ENCODE results near the gene RNF10.
"Not testable (repeated sequence)": the region's sequence is repeated elsewhere in the genome, so short reads cannot be mapped to it uniquely, and the experiment has no call there.

Gene RNF10

DNA sequence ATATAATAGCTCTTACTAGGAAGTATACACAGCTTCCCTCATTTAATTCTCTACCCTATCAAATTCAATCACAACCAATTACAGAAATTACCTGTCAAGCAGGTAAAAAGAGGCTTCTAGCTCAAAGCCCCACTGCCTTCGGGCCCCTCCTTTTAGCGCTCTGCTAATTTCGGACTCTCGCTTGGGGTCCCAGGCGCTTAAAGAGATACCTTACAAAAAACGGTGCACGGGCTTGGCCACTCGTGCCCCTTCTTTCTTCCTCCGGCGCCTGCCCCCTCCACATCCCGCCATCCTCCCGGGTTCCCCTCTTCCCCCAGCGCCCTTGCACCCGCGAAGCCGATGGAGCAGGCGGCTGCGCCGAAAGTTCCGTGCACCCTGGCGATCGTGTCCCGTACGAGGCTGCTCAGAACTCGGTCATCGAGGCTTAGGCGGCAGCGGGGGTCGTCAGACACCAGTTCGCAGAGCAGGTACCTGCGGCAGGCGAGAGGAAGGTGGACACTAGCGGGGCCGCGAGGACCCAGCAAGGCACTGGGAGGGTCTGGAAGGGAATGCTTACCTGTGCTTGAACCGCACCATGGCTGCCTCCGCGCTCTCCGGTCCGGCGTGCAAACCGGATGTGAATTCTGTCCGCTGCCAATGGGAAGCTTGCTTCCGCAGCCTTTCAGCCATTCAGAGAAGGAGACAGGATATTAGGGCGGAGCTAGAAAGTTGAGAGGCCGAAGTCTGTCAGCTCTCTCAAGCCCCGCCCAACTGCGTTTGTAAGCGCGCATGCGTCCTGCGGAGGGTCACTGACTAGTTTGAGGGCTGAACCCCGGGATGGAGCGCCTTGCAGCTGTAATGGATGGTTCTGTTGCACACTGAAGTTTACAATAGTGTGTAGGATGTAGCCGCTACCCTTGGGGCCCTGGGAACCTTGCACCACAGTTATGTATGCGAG is 46.9 kb downstream of the RNF10 start, which contains the start of gene POP5:
POP5 (minus strand) TSS at position 616 of the 937 bp plus-strand sequence; CDS start at position 576, 40 bp downstream.
- peak; percentile 99 for DNase-seq (ENCODE audit: low spot score)

DNA sequence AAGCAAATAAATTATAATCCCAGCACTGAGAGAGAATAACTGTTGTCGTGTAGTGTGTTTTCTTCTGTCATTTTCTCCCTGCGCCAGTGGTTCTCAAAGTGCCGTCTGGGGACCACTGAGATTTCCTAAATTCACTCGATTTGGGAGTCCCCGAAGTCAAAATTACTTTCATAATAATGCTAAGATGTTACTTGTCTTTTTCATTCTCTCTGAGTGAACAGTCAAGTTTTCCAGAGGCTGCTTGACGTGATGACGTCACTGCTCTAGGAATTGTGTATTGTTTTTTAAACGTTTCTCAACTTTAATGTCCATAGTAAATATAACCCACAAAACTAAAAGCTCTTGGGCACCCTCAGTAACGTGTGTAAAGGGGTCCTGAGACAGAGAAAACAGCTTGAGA is 47.8 kb downstream of the RNF10 start:
- peak; percentile 55 for DNase-seq (ENCODE audit: low spot score)

DNA sequence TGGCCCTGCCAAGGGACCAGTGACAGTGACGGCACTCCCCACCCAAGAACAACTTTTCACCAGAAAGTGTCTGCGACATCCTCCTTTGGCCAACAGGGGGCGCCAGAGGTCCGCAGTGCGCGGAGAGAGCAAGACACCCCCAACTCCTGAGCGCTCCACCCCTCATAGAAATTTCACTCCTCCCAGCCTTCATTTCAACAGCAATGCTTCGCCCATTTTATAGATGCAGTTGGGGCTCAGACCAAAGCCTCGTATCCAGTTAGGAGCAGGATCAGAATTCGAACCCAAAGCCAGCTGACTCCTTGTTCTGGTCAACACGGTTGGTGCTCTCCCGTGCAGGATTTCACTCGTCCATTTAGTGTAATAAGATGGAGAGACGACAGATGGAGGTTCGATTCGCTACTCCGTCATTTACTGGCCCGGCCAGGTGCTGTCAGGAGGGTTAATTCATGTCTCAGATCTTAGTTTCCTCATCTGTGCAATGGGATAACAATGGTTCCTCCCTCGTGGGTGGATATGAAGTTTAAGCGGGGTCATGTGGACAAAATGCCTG is 49.4 kb downstream of the RNF10 start:
- peak; percentile 66 for DNase-seq (ENCODE audit: low spot score)

DNA sequence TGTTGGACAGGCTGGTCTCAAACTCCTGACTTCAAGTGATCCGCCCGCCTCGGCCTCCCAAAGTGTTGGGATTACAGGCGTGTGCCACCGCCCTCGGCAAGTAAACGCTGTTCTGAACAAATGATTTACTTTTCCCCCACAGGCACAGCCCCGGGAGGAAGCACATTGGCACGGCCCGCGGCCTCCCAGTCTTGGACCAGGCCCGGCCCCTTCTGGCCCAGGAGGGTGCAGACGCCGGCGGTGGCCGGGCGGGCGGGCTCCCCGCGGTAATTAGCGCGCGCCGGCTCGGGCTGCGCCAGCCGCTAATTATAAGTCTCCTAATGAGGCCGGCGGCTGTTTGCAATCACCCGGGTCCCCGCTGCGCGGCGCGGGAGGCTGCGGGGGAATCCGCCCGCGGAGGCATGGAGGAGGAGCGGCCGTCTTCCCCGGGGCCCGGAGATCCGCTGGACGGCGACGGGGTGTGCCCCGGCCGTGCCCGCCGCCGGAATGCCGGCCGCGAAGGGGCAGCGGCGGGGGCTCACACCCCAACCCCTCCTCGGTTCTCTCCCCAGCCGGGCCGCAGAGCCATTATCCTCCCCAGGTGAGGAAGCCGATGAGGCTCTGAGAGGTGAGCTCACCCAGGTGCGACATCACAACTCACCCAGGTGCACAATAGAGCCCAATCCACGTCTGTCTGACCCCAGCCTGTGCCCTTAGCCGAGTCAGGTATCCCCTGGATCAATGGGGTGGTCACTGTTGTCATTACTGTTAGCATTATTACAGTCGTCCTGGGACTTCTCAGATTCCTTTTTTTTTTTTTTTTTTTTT is 50.4 kb downstream of the RNF10 start:
- DNase-seq (ENCODE audit: low spot score), result peak; percentile 41

DNA sequence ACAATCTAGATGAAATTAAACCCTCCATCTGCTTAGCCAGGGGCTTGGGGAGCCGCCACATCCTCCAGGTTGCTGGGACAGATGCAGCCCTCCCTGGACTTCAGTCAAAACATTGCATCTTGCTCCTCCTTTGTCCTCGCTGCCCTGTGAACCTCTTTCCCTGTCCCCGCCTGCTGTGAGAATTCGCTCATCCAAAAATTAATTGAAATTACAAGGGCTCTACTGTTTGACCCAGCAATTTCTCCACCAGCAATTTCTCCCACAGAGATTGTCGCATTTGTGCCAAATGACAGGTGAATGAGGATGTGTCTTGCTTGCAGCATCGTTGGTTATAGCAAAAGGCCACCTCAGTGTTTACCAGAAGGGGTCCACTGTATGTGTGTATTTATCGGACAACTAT is 52.0 kb downstream of the RNF10 start:
- DNase-seq (ENCODE audit: low spot score), result no peak

DNA sequence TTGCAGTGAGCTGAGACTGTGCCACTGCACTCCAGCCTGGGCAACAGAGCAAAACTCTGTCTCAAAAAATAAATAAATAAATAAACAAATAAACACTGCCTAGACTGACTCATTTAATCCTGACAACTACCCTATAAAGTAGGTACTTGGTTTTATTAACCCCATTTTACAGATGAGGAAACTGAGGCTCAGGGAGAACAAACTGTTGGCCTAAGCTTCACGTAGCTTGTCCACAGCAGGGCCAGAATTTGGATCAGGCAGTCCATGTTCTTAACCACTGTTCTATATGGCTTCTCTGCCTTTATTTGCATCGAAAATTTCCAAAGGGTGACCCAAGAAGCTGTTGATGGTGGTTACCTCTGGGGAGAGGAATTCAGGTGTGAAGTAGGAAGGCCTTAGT is 52.7 kb downstream of the RNF10 start:
- no peak for DNase-seq (ENCODE audit: low spot score)

DNA sequence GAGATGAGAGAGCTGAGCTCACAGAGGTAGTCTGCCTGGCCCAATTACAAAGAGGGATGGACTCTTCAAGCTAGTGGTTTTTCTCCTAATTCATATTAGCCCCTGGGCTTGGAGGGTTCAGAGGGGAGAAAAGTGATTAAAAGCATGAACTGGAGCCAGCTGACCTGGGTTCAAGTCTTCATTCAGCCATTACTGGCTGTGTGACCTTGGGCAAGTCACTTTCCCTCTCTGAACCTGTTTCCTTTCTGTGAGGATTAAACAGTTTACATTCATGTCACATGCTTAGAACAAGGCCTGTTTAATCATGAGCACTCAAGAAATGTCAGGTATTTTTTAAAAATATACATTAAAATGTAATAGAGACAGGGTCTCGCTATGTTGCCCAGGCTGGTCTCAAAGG is 54.2 kb downstream of the RNF10 start:
- no peak for DNase-seq (ENCODE audit: low spot score)

DNA sequence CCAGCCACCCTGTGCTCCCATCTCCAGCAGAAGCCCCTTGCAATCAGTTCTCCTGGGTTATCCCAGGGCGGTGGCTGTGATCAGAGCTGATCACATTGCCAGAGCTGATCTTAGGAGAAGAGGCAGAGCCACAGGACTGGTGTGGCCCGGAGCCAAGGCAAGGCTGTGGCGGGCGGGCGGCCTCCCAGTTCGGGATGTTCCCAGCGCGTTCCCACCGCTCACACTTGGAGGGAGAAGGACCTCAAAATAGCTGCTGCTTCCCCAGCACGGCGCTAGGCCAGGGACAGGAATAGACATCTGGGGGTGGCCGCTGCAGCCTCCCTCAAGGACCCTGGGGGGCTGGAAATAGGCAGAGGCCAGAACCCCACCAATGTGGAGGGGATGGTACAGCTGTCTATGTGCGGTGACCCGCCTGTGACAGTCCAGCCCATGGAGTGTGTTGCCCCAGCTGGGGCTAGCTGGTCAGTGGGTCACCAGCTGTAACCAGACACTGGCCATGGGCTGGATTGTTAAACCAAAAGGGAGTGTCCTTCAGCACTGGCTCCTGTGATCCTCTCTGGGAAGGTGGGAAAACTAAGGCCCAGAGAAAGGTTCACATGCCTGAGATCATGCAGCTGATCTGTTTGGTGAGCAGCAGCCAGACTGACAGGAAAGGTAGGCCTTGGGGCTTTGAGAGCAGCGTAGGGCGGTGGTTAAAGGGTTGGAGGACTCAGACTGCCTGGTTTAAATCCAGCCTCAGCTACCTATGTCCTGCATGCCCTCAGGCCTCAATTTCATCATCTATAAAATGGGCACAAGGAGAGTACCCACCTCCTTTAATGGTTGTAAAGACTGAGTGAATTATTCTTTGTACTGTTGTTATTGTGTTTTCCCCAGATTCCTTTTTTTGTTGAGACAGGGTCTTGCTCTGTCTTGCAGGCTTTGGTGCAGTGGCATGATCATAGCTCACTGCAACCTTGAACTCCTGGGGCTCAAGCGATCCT is 55.1 kb downstream of the RNF10 start:
- no peak for DNase-seq (ENCODE audit: low spot score)

DNA sequence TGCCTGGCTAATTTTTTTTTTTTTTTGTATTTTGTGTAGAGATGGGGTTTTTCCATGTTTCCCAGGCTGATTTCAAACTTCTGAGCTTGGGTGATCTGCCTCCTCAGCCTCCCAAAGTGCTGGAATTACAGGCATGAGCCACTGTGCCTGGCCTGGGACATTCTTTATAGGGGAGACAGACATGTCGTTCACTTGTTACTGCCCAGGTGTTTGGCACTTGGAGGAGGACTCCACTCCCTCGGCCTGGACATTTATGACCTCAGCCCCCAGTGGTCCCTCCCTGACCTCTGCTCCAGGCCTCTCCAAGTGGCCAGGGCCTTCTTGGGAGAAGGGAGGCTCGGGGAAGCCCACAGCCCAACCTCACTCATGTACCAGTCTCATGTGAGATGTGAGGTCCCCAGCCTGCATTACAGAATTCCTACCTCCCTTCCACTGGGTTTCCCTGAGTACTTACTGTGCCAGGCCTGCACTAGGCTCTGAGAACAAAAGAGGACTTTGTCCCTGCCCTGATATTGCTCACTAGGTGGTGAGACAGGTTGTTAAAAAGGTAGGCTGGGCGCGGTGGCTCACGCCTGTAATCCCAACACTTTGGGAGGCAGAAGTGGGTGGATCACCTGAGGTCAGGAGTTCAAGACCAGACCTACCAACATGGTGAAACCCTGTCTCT is 56.7 kb downstream of the RNF10 start:
- no peak for DNase-seq (ENCODE audit: low spot score)

DNA sequence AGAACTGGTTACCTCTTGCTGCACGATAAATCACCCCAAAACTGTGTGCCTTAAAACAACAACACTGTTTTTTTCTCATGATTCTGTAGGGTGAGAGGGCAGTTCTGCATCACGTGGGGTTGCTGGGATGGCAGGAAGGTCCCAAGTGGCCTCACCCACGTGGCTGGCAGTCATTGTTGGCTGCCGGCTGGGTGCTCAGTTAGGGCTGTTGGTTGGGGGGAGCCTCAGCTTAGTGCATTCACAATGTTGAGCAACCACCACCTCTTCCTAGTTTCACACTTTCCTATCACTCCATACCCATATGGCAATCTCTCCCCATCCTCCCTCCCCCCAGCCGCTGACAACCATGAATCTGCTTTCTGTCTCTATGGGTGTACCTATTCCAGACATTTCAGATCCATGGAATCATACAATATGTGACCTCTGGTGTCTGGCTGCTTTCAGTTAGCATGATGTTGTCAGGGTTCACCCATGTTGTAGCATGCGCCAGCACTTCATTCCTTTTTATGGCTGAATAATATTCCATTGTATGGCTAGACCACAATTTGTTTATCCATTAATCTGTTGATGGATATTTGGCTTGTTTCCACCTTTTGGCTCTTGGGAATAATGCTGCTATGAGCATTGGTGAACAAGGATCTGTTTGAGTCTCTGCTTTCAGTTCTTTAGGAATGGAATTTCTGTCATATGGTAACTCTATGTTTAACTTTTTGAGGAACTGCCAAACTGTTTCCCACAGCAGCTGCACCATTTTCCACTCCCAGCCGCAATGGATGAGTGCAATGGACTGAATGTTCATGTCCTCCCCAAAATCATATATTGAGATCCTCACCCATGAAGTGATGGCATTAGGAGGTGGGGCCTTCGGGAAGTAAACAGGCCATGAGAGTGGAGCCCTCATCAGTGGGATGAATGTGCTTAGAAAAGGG is 58.2 kb downstream of the RNF10 start:
- DNase-seq (ENCODE audit: low spot score), result no peak

DNA sequence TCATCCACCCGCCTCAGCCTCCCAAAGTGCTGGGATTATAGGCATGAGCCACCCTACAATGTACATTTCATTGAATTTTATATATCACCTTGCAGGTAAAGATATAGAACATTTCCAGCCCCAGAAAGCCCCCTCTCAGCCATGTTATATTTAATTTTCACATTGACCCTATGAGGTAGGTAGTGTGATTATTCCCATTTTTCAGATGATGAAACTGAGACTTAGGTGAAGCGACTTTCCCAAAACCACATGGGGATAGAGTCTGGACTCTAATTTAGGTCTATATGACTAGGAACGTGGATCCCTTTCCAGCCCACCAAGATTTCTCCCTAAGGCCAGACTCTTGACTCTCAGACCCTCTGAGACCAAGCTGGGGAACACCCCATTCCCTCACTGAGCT is 62.7 kb downstream of the RNF10 start:
- DNase-seq (ENCODE audit: low spot score), result no peak

DNA sequence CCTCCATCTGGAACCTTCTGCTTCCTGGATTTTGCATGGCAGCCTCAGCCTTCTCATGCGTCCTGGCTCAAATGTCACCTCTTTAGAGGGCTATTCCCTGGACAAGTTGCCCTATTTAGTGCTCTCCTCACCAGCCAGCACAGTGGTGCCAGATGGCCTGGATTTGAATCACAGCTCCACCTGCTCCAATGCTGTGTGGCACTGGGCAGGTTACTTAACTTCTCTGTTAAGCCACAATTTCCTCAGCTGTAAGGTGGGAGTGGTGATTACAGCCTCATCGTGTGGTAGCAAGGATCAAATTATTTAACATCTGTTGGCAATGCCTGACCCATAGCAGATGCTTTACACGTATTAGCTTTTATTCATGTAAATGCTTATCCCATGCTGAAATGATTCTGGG is 63.7 kb downstream of the RNF10 start:
- no peak for DNase-seq (ENCODE audit: low spot score)

DNA sequence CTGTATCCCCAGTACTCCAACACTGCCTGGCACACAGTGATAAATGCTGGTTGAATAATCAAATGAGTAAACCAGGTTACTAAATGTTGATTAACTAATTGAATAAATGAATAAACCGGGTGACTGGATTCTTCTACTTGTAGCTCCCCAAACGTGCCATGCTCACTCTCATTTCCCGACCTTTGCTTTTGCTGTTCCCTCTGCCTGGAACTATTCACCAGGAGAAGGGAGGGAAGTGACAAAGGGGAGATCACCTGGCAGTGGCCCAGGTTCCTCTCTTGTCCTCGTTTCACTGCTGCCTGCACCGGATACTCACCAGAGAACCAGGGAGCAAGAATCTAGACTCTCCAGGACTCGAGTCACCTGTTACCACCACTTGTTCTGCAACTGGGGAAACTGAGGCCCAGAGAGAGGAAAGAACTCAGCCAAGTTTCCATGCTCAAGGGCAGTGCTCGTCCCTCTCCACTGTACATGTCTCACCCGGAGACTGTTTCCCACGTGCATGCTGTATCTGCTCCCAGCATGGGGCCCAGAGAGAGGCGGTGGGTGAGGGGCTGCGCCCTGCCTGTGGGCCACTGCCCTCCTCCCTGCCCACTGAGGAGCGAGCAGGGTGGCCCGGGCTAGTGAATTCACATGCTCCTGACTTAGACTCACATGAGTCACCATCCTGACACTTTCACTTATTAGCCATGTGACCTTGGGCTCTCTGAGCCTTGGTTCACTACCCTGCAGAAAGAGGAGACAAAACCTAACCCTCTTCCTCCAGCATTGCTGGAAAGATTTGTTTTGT is 64.7 kb downstream of the RNF10 start:
- DNase-seq (ENCODE audit: low spot score), result peak; percentile 78

DNA sequence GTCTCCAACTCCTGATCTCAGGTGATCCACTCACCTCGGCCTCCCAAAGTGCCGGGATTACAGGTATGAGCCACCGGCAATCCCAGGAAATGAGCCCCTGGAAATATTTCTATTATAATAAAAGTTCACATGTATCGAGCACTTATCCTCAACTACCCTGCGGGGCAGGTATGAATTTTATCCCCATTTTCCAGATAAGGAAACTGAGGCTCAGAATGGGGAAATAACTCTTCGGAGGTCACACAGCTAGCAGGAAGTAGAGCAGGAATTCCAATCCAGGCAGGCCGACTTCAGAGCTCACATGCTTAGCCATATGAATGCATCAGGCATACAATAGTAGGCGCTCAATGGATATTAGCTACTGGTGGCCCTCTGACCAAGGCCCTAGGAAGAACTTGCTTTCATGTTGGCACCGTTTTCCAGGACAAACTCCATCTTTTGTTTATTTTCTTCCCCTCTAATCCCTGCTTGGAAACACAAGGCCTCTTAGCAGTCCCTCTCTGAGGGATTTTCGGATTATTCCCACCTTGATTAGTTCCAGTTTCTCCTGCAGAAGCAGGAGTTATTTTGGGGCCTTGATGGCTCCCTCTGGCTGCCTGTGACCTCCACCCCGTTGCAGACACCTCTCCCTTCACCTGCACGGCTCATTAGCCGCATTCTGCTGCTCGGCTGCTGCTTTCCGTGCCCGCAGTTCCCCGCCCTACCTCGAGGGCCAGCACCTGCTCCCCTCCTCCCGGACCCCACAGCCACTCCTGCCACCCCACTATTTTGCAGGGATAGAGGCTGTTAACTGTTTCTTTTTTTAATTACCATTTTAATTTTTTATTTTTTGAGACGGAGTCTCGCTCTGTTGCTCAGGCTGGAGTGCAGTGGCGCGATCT is 65.8 kb downstream of the RNF10 start:
- DNase-seq (ENCODE audit: low spot score), result no peak

DNA sequence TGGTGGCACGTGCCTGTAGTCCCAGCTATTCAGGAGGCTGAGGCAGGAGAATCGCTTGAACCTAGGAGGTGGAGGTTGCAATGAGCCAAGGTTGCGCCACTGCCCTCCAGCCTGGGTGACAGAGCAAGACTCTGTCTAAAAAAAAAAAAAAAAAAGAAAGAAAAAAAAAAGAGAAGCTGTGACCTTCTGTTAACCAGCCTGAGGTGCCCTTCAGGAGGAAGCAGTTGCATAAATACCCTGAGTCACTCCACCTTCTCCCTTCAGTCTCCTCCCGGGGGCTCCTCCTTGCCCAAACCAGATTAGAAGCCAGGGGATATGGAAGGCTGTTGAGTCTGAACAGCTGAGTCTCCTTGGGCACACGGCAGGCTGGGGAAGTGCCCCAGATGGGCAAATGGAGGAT is 68.3 kb downstream of the RNF10 start:
- DNase-seq (ENCODE audit: low spot score), result not testable (repeated sequence)

DNA sequence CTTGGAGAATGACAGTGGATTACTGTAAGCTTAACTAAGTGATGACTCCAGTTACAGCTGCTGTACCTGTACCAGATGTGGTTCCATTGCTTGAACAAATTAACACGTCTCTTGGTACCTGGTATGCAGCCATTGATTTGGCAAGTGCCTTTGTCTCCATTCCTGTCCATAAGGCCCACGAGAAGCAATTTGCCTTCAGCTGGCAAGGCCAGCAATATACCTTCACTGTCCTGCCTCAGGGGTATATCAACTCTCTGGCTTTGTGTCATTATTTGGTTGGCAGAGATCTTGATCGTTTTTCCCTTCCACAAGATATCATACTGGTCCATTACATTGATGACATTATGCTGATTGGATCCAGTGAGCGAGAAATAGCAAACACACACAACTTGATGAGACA is 76.4 kb downstream of the RNF10 start:
- DNase-seq (ENCODE audit: low spot score), result no peak

DNA sequence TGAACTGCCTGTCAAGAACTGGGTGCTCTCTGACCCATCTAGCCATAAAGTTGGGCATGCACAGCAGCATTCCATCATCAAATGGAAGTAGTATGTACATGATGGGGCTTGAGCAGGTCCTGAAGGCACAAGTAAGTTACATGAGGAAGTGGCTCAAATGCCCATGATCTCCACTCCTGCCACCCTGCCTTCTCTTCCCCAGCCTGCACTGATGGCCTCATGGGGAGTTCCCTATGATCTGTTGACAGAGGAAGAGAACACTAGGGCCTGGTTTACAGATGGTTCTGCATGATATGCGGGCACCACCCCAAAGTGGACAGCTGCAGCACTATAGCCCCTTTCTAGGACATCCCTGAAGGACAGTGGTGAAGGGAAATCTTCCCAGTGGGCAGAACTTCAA is 77.4 kb downstream of the RNF10 start:
- not testable (repeated sequence) for DNase-seq (ENCODE audit: low spot score)

DNA sequence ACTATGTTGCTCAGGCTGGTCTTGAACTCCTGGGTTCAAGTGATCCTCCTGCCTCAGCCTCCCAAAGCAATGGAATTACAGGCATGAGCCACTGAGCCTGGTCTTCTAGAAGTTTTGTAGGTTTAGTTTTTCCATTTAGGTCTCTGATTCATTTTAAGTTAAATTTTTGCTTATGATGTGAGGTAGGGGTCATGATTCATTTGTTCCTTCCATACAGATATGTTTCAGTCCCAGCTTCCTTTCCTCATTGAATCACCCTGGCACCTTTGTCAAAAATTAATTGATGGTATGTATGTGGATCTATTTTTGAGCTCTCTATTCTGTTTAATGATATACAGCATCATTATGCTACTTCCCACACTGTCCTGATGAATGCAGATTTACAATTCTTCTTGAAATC is 80.7 kb downstream of the RNF10 start:
- peak; percentile 16 for DNase-seq (ENCODE audit: low spot score)
